GM18907 (cell line): ENCODE data around the gene ANO7.

ENCODE experiments used
- ATAC-seq: cut with Tn5 transposase; IDR thresholded peaks from one replicate; pipeline ENCODE4 v1.9.1; 2021; ENCODE audit warnings: mild to moderate bottlenecking, moderate library complexity; ENCODE audit not compliant: unreplicated experiment

The ANO7 gene

GRCh38 chr2:241188361-241189092 is at the start of gene ANO7:
TSS of gene ANO7 (plus strand) at chr2:241188677. CDS start at chr2:241190064, 1,387 bp downstream.
- no peak for ATAC-seq

GRCh38 chr2:241139531-241140444 is 48.7 kb upstream of the ANO7 start:
- no peak for ATAC-seq

- ATAC-seq, result no peak
These were observed 48.0 kb upstream of the ANO7 start for GRCh38 chr2:241140445-241140840.

GRCh38 chr2:241141214-241141770 is 47.2 kb upstream of the ANO7 start:
- no peak for ATAC-seq

- ATAC-seq, result no peak
These were observed 46.4 kb upstream of the ANO7 start for GRCh38 chr2:241142063-241142462.

- no peak for ATAC-seq
These were observed 45.9 kb upstream of the ANO7 start for GRCh38 chr2:241142593-241142992.

GRCh38 chr2:241146286-241146685 is 42.2 kb upstream of the ANO7 start:
- ATAC-seq, result no peak

GRCh38 chr2:241147336-241147735 is 41.1 kb upstream of the ANO7 start:
- ATAC-seq, result no peak

- no peak for ATAC-seq
These were observed 40.2 kb upstream of the ANO7 start for GRCh38 chr2:241148239-241148638.

GRCh38 chr2:241148891-241149674 is 39.4 kb upstream of the ANO7 start, which contains the start of gene PASK:
TSS of gene PASK (minus strand) at chr2:241149472. CDS start at chr2:241143032, 6,440 bp downstream.
- ATAC-seq, result peak; percentile 80

GRCh38 chr2:241149675-241149924 is 38.9 kb upstream of the ANO7 start:
- peak; percentile 25 for ATAC-seq

GRCh38 chr2:241149925-241150659 is 38.4 kb upstream of the ANO7 start, which contains the start of gene PPP1R7:
TSS of gene PPP1R7 (plus strand) at chr2:241150467. CDS start at chr2:241150496, 29 bp downstream.
- ATAC-seq, result peak; percentile 76

GRCh38 chr2:241150660-241151530 is 37.6 kb upstream of the ANO7 start:
- no peak for ATAC-seq

- ATAC-seq, result no peak
These were observed 36.4 kb upstream of the ANO7 start for GRCh38 chr2:241151934-241152660.

GRCh38 chr2:241153616-241154015 is 34.9 kb upstream of the ANO7 start:
- no peak for ATAC-seq

GRCh38 chr2:241154915-241155314 is 33.6 kb upstream of the ANO7 start:
- no peak for ATAC-seq

GRCh38 chr2:241155936-241156335 is 32.5 kb upstream of the ANO7 start:
- ATAC-seq, result no peak

GRCh38 chr2:241156971-241157441 is 31.5 kb upstream of the ANO7 start:
- no peak for ATAC-seq
